Measurements from ENCODE around the gene SNRNP48. TPM values are rescaled to one million over a fixed set of nuclear protein-coding genes. Genes with fewer than 3 reads are reported as not detected.

SNRNP48 gene
- total RNA-seq, 4 donors from 2014 or later: 10.2 to 39.7 (median 14.6) TPM

DNA sequence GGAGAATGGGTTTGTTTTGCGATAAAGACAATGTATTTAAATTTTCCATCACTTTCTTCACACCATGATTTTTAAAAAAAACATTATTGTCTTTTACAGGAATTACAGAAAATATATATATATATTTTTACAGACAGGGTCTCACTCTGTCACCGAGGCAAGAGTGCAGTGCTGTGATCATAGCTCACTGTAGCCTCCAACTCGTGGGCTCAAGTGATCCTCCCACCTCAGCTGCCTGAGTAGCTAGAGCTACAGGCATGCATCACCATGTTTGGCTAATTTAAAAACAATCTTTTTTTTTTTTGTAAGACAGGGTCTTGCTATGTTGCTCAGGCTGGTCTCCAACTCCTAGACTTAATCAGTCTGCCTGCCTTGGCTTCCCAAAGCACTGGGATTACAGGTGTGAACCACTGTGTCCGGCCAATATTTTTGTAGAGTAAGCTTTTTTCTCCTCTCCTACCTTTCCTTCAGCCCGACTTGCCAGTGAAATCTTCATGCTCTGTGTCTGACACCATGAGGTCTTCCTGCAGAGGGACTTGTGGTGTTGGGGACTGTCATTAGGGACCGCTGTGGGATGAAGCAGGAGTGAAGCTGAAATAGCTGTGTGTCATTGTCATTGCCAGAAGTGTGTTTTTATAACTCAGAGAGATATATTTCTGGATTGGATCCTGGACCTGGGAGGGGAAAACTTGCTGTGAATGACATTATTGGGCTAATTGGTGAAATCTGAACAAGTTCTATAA, 35.3 kb upstream of the SNRNP48 start:
- Histone ChIP-seq H3K27ac (no peak overlapping the region), H3K4me3 (no peak overlapping the region), H3K9me3 (no peaks in the 10 kb centered on the region), H3K36me3 (no peaks in the 10 kb centered on the region), H3K4me1 (no peaks in the 10 kb centered on the region), H3K27me3 (peaks cover 0 to 6% of the 10 kb centered on the region in 2 donors)
- TF ChIP-seq, protein P1, sequence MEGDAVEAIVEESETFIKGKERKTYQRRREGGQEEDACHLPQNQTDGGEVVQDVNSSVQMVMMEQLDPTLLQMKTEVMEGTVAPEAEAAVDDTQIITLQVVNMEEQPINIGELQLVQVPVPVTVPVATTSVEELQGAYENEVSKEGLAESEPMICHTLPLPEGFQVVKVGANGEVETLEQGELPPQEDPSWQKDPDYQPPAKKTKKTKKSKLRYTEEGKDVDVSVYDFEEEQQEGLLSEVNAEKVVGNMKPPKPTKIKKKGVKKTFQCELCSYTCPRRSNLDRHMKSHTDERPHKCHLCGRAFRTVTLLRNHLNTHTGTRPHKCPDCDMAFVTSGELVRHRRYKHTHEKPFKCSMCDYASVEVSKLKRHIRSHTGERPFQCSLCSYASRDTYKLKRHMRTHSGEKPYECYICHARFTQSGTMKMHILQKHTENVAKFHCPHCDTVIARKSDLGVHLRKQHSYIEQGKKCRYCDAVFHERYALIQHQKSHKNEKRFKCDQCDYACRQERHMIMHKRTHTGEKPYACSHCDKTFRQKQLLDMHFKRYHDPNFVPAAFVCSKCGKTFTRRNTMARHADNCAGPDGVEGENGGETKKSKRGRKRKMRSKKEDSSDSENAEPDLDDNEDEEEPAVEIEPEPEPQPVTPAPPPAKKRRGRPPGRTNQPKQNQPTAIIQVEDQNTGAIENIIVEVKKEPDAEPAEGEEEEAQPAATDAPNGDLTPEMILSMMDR (IDR thresholded peaks at IDR 0.05): no peak
- TF ChIP-seq POLR2A (IDR thresholded peaks at IDR 0.05): no peak
- intact Hi-C loops (cut with DNase I; ENCODE audit: low total_unique reads): no loop called here
- DNase-seq: no peak

GRCh38 chr6:7555671-7556070, 34.3 kb upstream of the SNRNP48 start:
- no peak for TF ChIP-seq POLR2A (IDR thresholded peaks at IDR 0.05)
- TF ChIP-seq, protein P1 (IDR thresholded peaks at IDR 0.05): no peak
- Histone ChIP-seq H3K4me1 (no peaks in the 10 kb centered on the region), H3K36me3 (no peaks in the 10 kb centered on the region), H3K27me3 (peaks cover 0 to under 1% of the 10 kb centered on the region in 2 donors), H3K27ac (no peak overlapping the region), H3K9me3 (no peaks in the 10 kb centered on the region), H3K4me3 (no peak overlapping the region)
- DNase-seq: no peak
- intact Hi-C loops (cut with DNase I; ENCODE audit: low total_unique reads): no loop called here

DNA sequence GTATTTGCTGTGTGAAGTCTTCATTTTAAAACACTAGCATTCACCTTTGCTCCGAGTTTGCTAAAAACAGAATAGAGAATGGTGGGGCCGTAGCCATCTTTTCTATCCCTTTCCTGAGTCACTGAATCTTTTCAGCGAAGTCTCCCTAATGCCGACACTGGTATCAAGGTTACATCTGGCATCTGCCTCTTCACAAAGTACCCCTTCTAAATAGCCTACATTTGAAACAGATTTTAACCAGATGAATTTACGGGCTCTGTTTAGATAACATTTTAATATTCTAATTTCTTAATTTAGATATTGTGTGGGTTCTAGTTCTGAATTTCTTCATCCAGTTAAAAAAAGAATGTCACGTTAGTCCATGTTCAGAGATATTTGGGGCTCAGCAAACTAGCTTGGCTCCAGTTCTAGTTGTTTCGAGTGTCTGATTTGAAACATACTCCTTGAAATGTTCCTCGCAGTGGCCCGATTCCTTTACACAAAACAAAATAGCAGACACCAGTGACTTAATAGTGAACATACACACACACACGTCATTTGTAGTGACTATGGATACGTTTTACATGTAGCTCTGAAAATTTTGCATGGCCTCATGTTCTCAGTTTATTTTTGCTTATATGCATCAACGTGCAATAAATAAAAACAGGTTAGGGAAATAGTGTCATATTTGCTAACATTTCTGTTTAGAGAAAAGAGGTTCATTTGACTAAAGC, 33.4 kb upstream of the SNRNP48 start:
- H3K4me3 ChIP-seq: no peak overlapping the region
- no peaks in the 10 kb centered on the region for H3K9me3 ChIP-seq
- H3K4me1 ChIP-seq: no peaks in the 10 kb centered on the region
- no peak overlapping the region for H3K27ac ChIP-seq
- H3K36me3 ChIP-seq: no peaks in the 10 kb centered on the region
- intact Hi-C loops (cut with DNase I; ENCODE audit: low total_unique reads): no loop called here
- DNase-seq: no peak
- TF ChIP-seq POLR2A (IDR thresholded peaks at IDR 0.05): no peak
- TF ChIP-seq, protein P1 (IDR thresholded peaks at IDR 0.05): no peak
- H3K27me3 ChIP-seq: peaks cover 0 to 4% of the 10 kb centered on the region in 2 donors

DNA sequence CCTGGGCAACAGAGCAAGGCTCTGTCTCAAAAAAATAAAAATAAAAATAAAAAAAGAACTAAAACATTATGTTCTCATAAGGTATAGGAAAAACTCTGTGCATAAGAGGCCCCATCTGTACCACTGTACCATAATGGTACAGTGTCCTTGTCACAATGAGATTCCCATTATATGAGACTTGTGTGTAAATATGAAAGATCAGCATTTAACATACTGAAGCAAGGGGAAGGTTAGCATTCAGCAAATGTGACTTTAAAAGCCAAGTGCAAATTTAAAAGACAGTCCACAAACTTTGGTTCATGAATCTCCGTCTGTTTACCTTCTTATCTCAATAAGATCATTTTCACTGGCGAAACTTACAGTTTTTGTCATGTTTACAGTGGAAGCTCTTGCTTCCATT, 32.3 kb upstream of the SNRNP48 start:
- Histone ChIP-seq H3K27ac (no peak overlapping the region), H3K9me3 (no peaks in the 10 kb centered on the region), H3K4me1 (no peaks in the 10 kb centered on the region), H3K27me3 (peaks cover 0 to 4% of the 10 kb centered on the region in 2 donors), H3K36me3 (no peaks in the 10 kb centered on the region), H3K4me3 (no peak overlapping the region)
- DNase-seq: no peak
- intact Hi-C loops (cut with DNase I; ENCODE audit: low total_unique reads): no loop called here
- TF ChIP-seq, protein P1 (IDR thresholded peaks at IDR 0.05): no peak
- TF ChIP-seq POLR2A (IDR thresholded peaks at IDR 0.05): no peak

DNA sequence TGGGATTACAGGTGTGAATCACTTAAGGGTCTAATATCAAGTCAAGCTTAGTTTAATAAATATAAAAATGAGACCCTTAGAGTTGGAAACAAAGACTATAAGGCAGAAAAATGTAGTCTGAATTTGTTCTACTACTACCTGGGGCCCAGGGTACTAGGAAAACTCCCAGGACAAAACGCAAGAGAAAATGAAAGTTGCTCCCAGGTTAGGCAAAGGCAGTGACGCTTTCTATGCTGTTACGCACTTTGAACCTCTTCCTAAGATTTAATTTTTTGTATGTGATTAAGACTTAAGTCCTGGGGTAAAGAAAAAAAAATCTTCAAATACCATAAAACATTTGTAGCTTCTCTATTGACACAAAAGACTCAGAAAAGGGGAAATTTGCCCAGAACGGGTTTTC, 31.2 kb upstream of the SNRNP48 start:
- intact Hi-C loops (cut with DNase I; ENCODE audit: low total_unique reads): no loop called here
- no peaks in the 10 kb centered on the region for H3K4me1 ChIP-seq
- TF ChIP-seq POLR2A (IDR thresholded peaks at IDR 0.05): no peak
- TF ChIP-seq, protein P1 (IDR thresholded peaks at IDR 0.05): no peak
- H3K27me3 ChIP-seq: peaks cover 0 to 4% of the 10 kb centered on the region in 2 donors
- H3K36me3 ChIP-seq: no peaks in the 10 kb centered on the region
- DNase-seq: no peak
- no peak overlapping the region for H3K27ac ChIP-seq
- H3K9me3 ChIP-seq: no peaks in the 10 kb centered on the region
- no peak overlapping the region for H3K4me3 ChIP-seq

All from uterus (tissue), 4 donors.